Measurements from ENCODE around the gene NPTN.

DNA sequence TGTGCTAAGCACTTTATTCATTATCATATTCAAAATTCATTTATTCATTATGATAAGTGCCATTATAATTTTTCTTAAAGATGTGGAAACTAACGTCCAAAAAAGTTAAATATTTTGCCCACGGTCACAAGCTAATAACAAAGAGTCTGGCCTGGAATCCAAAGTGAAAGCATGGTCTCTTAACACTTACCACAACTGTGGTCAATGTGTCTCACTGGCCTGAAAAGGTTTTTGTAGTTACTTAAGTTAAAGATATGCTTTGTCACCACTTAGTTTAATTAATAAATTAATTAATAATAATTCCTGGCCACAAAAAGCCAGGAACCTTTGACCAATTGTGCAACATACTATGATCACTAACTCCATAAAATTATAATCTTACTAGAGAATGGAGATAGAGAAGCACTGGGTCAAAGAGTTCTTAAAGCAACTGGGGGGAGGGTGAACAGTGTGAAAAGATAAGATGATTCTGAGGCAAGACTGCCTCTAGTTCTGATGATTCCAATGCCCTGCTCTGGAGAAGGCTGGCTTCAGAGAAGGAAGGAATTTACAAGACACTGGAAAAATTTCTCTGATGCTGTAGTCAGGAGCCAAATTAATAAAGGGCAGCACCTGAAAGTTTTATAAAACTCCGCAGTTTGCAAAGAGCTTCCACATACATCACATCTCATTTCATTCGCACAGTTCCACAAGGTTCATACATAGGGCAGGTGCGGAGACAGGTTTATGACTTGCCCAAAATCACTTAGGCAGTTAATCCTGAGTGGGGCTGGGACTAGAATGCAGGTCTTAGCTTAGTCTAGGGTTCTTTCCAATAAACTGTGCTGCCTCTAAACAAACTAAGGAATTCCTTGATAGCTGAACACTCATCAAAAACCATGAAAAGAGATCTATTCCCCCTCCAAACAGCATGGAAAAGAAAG, 32.5 kb downstream of the NPTN start:
- TF ChIP-seq, protein P1, sequence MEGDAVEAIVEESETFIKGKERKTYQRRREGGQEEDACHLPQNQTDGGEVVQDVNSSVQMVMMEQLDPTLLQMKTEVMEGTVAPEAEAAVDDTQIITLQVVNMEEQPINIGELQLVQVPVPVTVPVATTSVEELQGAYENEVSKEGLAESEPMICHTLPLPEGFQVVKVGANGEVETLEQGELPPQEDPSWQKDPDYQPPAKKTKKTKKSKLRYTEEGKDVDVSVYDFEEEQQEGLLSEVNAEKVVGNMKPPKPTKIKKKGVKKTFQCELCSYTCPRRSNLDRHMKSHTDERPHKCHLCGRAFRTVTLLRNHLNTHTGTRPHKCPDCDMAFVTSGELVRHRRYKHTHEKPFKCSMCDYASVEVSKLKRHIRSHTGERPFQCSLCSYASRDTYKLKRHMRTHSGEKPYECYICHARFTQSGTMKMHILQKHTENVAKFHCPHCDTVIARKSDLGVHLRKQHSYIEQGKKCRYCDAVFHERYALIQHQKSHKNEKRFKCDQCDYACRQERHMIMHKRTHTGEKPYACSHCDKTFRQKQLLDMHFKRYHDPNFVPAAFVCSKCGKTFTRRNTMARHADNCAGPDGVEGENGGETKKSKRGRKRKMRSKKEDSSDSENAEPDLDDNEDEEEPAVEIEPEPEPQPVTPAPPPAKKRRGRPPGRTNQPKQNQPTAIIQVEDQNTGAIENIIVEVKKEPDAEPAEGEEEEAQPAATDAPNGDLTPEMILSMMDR (IDR thresholded peaks at IDR 0.05): no peak
- TF ChIP-seq JUND (IDR thresholded peaks at IDR 0.05): no peak
- TF ChIP-seq TCF12 (IDR thresholded peaks at IDR 0.05): no peak
- TF ChIP-seq RAD21 (IDR thresholded peaks at IDR 0.05; ENCODE audit: low read length): no peak
- TF ChIP-seq SIN3A (IDR thresholded peaks at IDR 0.05; ENCODE audit: borderline replicate concordance, low read depth, low read length): no peak
- TF ChIP-seq EP300 (IDR thresholded peaks at IDR 0.05; ENCODE audit: borderline replicate concordance in 1 of 2, low read depth in 1 of 2, low read length in 1 of 2): no peak
- no peak for TF ChIP-seq ZBTB33 (IDR thresholded peaks at IDR 0.05; ENCODE audit: borderline replicate concordance, low read depth)
- no peak for TF ChIP-seq POLR2AphosphoS5 (IDR thresholded peaks at IDR 0.05; ENCODE audit: low read depth, low read length)
- no peak for TF ChIP-seq FOXM1 (IDR thresholded peaks at IDR 0.05; ENCODE audit: low read depth)
